Measurements from ENCODE around the gene TOE1.
"Not testable (repeated sequence)": the region's sequence is repeated elsewhere in the genome, so short reads cannot be mapped to it uniquely, and the experiment has no call there.

TOE1 gene

GRCh38 chr1:45354838-45355237 is 14.9 kb downstream of the TOE1 start:
- peaks cover 0 to 1% of the 10 kb centered on the region in 2 donors for H3K4me1 Mint-ChIP-seq (ENCODE audit: low read depth in 2 of 2)
- peak overlapping the region in 1 of 2 donors; percentile 57 for H3K27ac Mint-ChIP-seq
- DNase-seq (no peak), ATAC-seq (replicated peaks) (no peak)
- H3K9me3 Mint-ChIP-seq, result no peaks in the 10 kb centered on the region
- H3K36me3 Mint-ChIP-seq (ENCODE audit: insufficient read depth), result no peaks in the 10 kb centered on the region
- H3K4me3 Mint-ChIP-seq, result no peak overlapping the region
- H3K27me3 Mint-ChIP-seq, result no peaks in the 10 kb centered on the region

GRCh38 chr1:45355683-45356082 is 15.7 kb downstream of the TOE1 start:
- ATAC-seq (replicated peaks), result no peak
- Mint-ChIP-seq H3K27ac (no peak overlapping the region), H3K4me1 (ENCODE audit: low read depth in 2 of 2) (peaks cover 0 to 3% of the 10 kb centered on the region in 2 donors), H3K9me3 (no peaks in the 10 kb centered on the region), H3K4me3 (no peak overlapping the region), H3K36me3 (ENCODE audit: insufficient read depth) (no peaks in the 10 kb centered on the region), H3K27me3 (no peaks in the 10 kb centered on the region)
- DNase-seq, result no peak

GRCh38 chr1:45356186-45356585 is 16.2 kb downstream of the TOE1 start:
- H3K9me3 Mint-ChIP-seq, result no peaks in the 10 kb centered on the region
- no peaks in the 10 kb centered on the region for H3K36me3 Mint-ChIP-seq (ENCODE audit: insufficient read depth)
- H3K4me1 Mint-ChIP-seq (ENCODE audit: low read depth in 2 of 2), result peaks cover 0 to 3% of the 10 kb centered on the region in 2 donors
- no peak for ATAC-seq (replicated peaks)
- no peaks in the 10 kb centered on the region for H3K27me3 Mint-ChIP-seq
- no peak for DNase-seq
- H3K4me3 Mint-ChIP-seq, result no peak overlapping the region
- H3K27ac Mint-ChIP-seq, result no peak overlapping the region

- no peak overlapping the region for H3K27ac Mint-ChIP-seq
- no peaks in the 10 kb centered on the region for H3K36me3 Mint-ChIP-seq (ENCODE audit: insufficient read depth)
- ATAC-seq (replicated peaks) (peak; percentile 54), DNase-seq (peak; percentile 36 to 46 (median 39))
- H3K4me1 Mint-ChIP-seq (ENCODE audit: low read depth in 2 of 2), result peaks cover 0 to 3% of the 10 kb centered on the region in 2 donors
- no peaks in the 10 kb centered on the region for H3K9me3 Mint-ChIP-seq
- no peaks in the 10 kb centered on the region for H3K27me3 Mint-ChIP-seq
- no peak overlapping the region for H3K4me3 Mint-ChIP-seq
Measured at GRCh38 chr1:45359882-45360513, 20.0 kb downstream of the TOE1 start.

- H3K27me3 Mint-ChIP-seq; DNase-seq; H3K36me3 Mint-ChIP-seq (ENCODE audit: insufficient read depth); H3K4me1 Mint-ChIP-seq (ENCODE audit: low read depth in 2 of 2); ATAC-seq (replicated peaks); H3K4me3 Mint-ChIP-seq; H3K9me3 Mint-ChIP-seq; H3K27ac Mint-ChIP-seq: not testable (repeated sequence)
Measured at GRCh38 chr1:45360981-45361380, 21.0 kb downstream of the TOE1 start.

GRCh38 chr1:45364294-45364693 is 24.3 kb downstream of the TOE1 start:
- H3K4me3 Mint-ChIP-seq, result no peak overlapping the region
- peaks cover 0 to 3% of the 10 kb centered on the region in 2 donors for H3K4me1 Mint-ChIP-seq (ENCODE audit: low read depth in 2 of 2)
- ATAC-seq (replicated peaks) (no peak), DNase-seq (no peak)
- H3K36me3 Mint-ChIP-seq (ENCODE audit: insufficient read depth), result no peaks in the 10 kb centered on the region
- H3K9me3 Mint-ChIP-seq, result no peaks in the 10 kb centered on the region
- H3K27me3 Mint-ChIP-seq, result no peaks in the 10 kb centered on the region
- peak overlapping the region in 1 of 2 donors; percentile 33 for H3K27ac Mint-ChIP-seq

- no peaks in the 10 kb centered on the region for H3K36me3 Mint-ChIP-seq (ENCODE audit: insufficient read depth)
- no peak for ATAC-seq (replicated peaks)
Measured at GRCh38 chr1:45365051-45365450, 25.1 kb downstream of the TOE1 start.

GRCh38 chr1:45370575-45370974 is 30.6 kb downstream of the TOE1 start:
- Mint-ChIP-seq H3K4me3 (no peak overlapping the region), H3K36me3 (ENCODE audit: insufficient read depth) (no peaks in the 10 kb centered on the region), H3K27ac (no peak overlapping the region), H3K4me1 (ENCODE audit: low read depth in 2 of 2) (peaks cover 0 to 3% of the 10 kb centered on the region in 2 donors), H3K27me3 (no peaks in the 10 kb centered on the region), H3K9me3 (no peaks in the 10 kb centered on the region)
- DNase-seq (no peak), ATAC-seq (replicated peaks) (no peak)

More at GRCh38 chr1:45365051-45365450, 25.1 kb downstream of the TOE1 start:
- Mint-ChIP-seq H3K9me3 (no peaks in the 10 kb centered on the region), H3K27ac (no peak overlapping the region), H3K27me3 (no peaks in the 10 kb centered on the region), H3K4me1 (ENCODE audit: low read depth in 2 of 2) (no peaks in the 10 kb centered on the region), H3K4me3 (no peak overlapping the region)
- DNase-seq, result no peak

- ATAC-seq (replicated peaks), result no peak
- H3K4me3 Mint-ChIP-seq, result no peak overlapping the region
- H3K9me3 Mint-ChIP-seq, result no peaks in the 10 kb centered on the region
- H3K27ac Mint-ChIP-seq, result no peak overlapping the region
- H3K36me3 Mint-ChIP-seq (ENCODE audit: insufficient read depth), result no peaks in the 10 kb centered on the region
- H3K4me1 Mint-ChIP-seq (ENCODE audit: low read depth in 2 of 2), result peaks cover 0 to 3% of the 10 kb centered on the region in 2 donors
- H3K27me3 Mint-ChIP-seq, result no peaks in the 10 kb centered on the region
- no peak for DNase-seq
Measured at GRCh38 chr1:45373573-45373972, 33.6 kb downstream of the TOE1 start.

GRCh38 chr1:45375104-45376090 is 35.4 kb downstream of the TOE1 start:
- ATAC-seq (replicated peaks) (no peak), DNase-seq (no peak)
- Mint-ChIP-seq H3K4me1 (ENCODE audit: low read depth in 2 of 2) (peaks cover 0 to 3% of the 10 kb centered on the region in 2 donors), H3K36me3 (ENCODE audit: insufficient read depth) (no peaks in the 10 kb centered on the region), H3K27ac (no peak overlapping the region), H3K4me3 (no peak overlapping the region), H3K9me3 (no peaks in the 10 kb centered on the region), H3K27me3 (no peaks in the 10 kb centered on the region)

GRCh38 chr1:45378184-45378583 is 38.2 kb downstream of the TOE1 start:
- peaks cover 0 to 3% of the 10 kb centered on the region in 2 donors for H3K4me1 Mint-ChIP-seq (ENCODE audit: low read depth in 2 of 2)
- H3K27me3 Mint-ChIP-seq, result no peaks in the 10 kb centered on the region
- H3K27ac Mint-ChIP-seq, result no peak overlapping the region
- no peak for ATAC-seq (replicated peaks)
- no peak overlapping the region for H3K4me3 Mint-ChIP-seq
- H3K36me3 Mint-ChIP-seq (ENCODE audit: insufficient read depth), result no peaks in the 10 kb centered on the region
- DNase-seq, result no peak
- no peaks in the 10 kb centered on the region for H3K9me3 Mint-ChIP-seq

- Mint-ChIP-seq H3K9me3 (no peaks in the 10 kb centered on the region), H3K4me3 (no peak overlapping the region), H3K36me3 (ENCODE audit: insufficient read depth) (no peaks in the 10 kb centered on the region), H3K27ac (no peak overlapping the region), H3K4me1 (ENCODE audit: low read depth in 2 of 2) (peaks cover 0 to 3% of the 10 kb centered on the region in 2 donors), H3K27me3 (no peaks in the 10 kb centered on the region)
- DNase-seq (no peak), ATAC-seq (replicated peaks) (no peak)
Measured at GRCh38 chr1:45379524-45379923, 39.6 kb downstream of the TOE1 start.

GRCh38 chr1:45380125-45380524 is 40.2 kb downstream of the TOE1 start:
- H3K4me3 Mint-ChIP-seq, result no peak overlapping the region
- H3K36me3 Mint-ChIP-seq (ENCODE audit: insufficient read depth), result no peaks in the 10 kb centered on the region
- H3K27me3 Mint-ChIP-seq, result no peaks in the 10 kb centered on the region
- no peak overlapping the region for H3K27ac Mint-ChIP-seq
- DNase-seq (no peak), ATAC-seq (replicated peaks) (no peak)
- H3K4me1 Mint-ChIP-seq (ENCODE audit: low read depth in 2 of 2), result peaks cover 0 to 3% of the 10 kb centered on the region in 2 donors
- H3K9me3 Mint-ChIP-seq, result no peaks in the 10 kb centered on the region

- H3K27ac Mint-ChIP-seq, result no peak overlapping the region
- no peaks in the 10 kb centered on the region for H3K4me1 Mint-ChIP-seq (ENCODE audit: low read depth in 2 of 2)
- H3K4me3 Mint-ChIP-seq, result no peak overlapping the region
- no peaks in the 10 kb centered on the region for H3K27me3 Mint-ChIP-seq
- H3K36me3 Mint-ChIP-seq (ENCODE audit: insufficient read depth), result no peaks in the 10 kb centered on the region
- no peak for DNase-seq
- no peaks in the 10 kb centered on the region for H3K9me3 Mint-ChIP-seq
- ATAC-seq (replicated peaks), result no peak
Measured at GRCh38 chr1:45380730-45381129, 40.8 kb downstream of the TOE1 start.

All from effector memory CD8-positive, alpha-beta T cell (primary cell).